Esophagus (tissue), 2 donors: Measurements from ENCODE around the gene STARD13. TPM values are rescaled to one million over a fixed set of nuclear protein-coding genes. Genes with fewer than 3 reads are reported as not detected.
"Not testable (repeated sequence)": the region's sequence is repeated elsewhere in the genome, so short reads cannot be mapped to it uniquely, and the experiment has no call there.

ENCODE experiments used
- H3K27ac ChIP-seq, 2 donors: one replicate each; pipeline ENCODE4 v1.5.1; 2013; ENCODE audit warnings: low read depth in 2 of 2, mild to moderate bottlenecking in 2 of 2, inconsistent platforms in 1 of 2, low read length in 1 of 2, moderate library complexity in 1 of 2
- H3K27me3 ChIP-seq, 2 donors: one replicate each; pipeline ENCODE4 v1.6.1; 2013; ENCODE audit warnings: low read length in 2 of 2, control low read depth in 1 of 2, mild to moderate bottlenecking in 1 of 2; ENCODE audit not compliant: insufficient read depth in 2 of 2, control insufficient read depth in 1 of 2
- H3K36me3 ChIP-seq, 2 donors: one replicate each; pipeline ENCODE4 v1.6.1; 2013; ENCODE audit warnings: low read length in 1 of 2; ENCODE audit not compliant: control insufficient read depth in 2 of 2, insufficient read depth in 2 of 2
- H3K4me1 ChIP-seq, 2 donors: one replicate each; pipeline ENCODE4 v1.6.1; 2013; ENCODE audit warnings: low read length in 1 of 2; ENCODE audit not compliant: control insufficient read depth in 2 of 2, insufficient read depth in 2 of 2
- H3K4me3 ChIP-seq, 2 donors: one replicate each; pipeline ENCODE4 v1.5.1; 2013; ENCODE audit warnings: low read length in 2 of 2, mild to moderate bottlenecking in 2 of 2, low read depth in 1 of 2, moderate library complexity in 1 of 2
- H3K9me3 ChIP-seq, 2 donors: one replicate each; pipeline ENCODE4 v1.6.1; 2013; ENCODE audit warnings: mild to moderate bottlenecking in 2 of 2, low read depth in 1 of 2, low read length in 1 of 2, moderate library complexity in 1 of 2; ENCODE audit not compliant: control insufficient read depth in 2 of 2, insufficient read depth in 1 of 2
- WGBS, 2 donors: extraction: QIAGEN DNeasy Blood & Tissue Kit; methylation state at CpG; one replicate each; pipeline ENCODE4 v1.1.7; 2013; 5-methylcytosine and 5-hydroxymethylcytosine counted together
- polyA plus RNA-seq, 2 donors: library from polyadenylated mRNA; stranded (reverse); fragments of 200-250 nt; gene quantifications; one replicate each; pipeline ENCODE4 v1.2.3, GENCODE V29; 2013
- donor health status: healthy with polysubstance abuse.
- donor health status: Bipolar disorder and iron deficiency.

The STARD13 gene
- polyA plus RNA-seq, 2 donors = 1.6 to 3.0 TPM

- Histone ChIP-seq H3K27me3 (no peaks in the 10 kb centered on the region), H3K36me3 (no peaks in the 10 kb centered on the region), H3K4me1 (no peaks in the 10 kb centered on the region), H3K9me3 (no peaks in the 10 kb centered on the region), H3K4me3 (no peak overlapping the region), H3K27ac (no peak overlapping the region)
Measured at GRCh38 chr13:33250609-33251008, 34.9 kb downstream of the STARD13 start.

GRCh38 chr13:33249894-33250293 is 35.7 kb downstream of the STARD13 start:
- Histone ChIP-seq H3K27ac (no peak overlapping the region), H3K36me3 (no peaks in the 10 kb centered on the region), H3K4me1 (no peaks in the 10 kb centered on the region), H3K4me3 (no peak overlapping the region), H3K9me3 (no peaks in the 10 kb centered on the region), H3K27me3 (no peaks in the 10 kb centered on the region)
- 84 to 93% methylated on average over 3 of the region's 3 CpGs for WGBS, 2 donors

GRCh38 chr13:33249066-33249465 is 36.5 kb downstream of the STARD13 start:
- H3K27ac ChIP-seq = no peak overlapping the region
- no peaks in the 10 kb centered on the region for H3K9me3 ChIP-seq
- no peaks in the 10 kb centered on the region for H3K36me3 ChIP-seq
- 88 to 91% methylated on average over 6 of the region's 6 CpGs for WGBS, 2 donors
- H3K4me1 ChIP-seq = no peaks in the 10 kb centered on the region
- H3K27me3 ChIP-seq = no peaks in the 10 kb centered on the region
- H3K4me3 ChIP-seq = no peak overlapping the region

- H3K36me3 ChIP-seq = no peaks in the 10 kb centered on the region
- no peak overlapping the region for H3K27ac ChIP-seq
- no peaks in the 10 kb centered on the region for H3K27me3 ChIP-seq
- H3K9me3 ChIP-seq = no peaks in the 10 kb centered on the region
- no peak overlapping the region for H3K4me3 ChIP-seq
- 82 to 83% methylated on average over 1 of the region's 1 CpG for WGBS, 2 donors
- H3K4me1 ChIP-seq = no peaks in the 10 kb centered on the region
Measured at GRCh38 chr13:33245505-33246158, 39.9 kb downstream of the STARD13 start.

- Histone ChIP-seq H3K27me3 (no peaks in the 10 kb centered on the region), H3K9me3 (no peaks in the 10 kb centered on the region)
- 75 to 78% methylated on average over 4 of the region's 4 CpGs for WGBS, 2 donors
Measured at GRCh38 chr13:33244907-33245287, 40.7 kb downstream of the STARD13 start.

GRCh38 chr13:33244210-33244906 is 41.2 kb downstream of the STARD13 start:
- Histone ChIP-seq H3K27ac (no peak overlapping the region), H3K4me3 (no peak overlapping the region), H3K9me3 (no peaks in the 10 kb centered on the region), H3K27me3 (no peaks in the 10 kb centered on the region), H3K4me1 (no peaks in the 10 kb centered on the region), H3K36me3 (no peaks in the 10 kb centered on the region)
- WGBS, 2 donors = 93 to 96% methylated on average over 3 of the region's 3 CpGs

More at GRCh38 chr13:33244907-33245287, 40.7 kb downstream of the STARD13 start:
- H3K4me3 ChIP-seq = no peak overlapping the region
- no peaks in the 10 kb centered on the region for H3K36me3 ChIP-seq
- no peaks in the 10 kb centered on the region for H3K4me1 ChIP-seq
- no peak overlapping the region for H3K27ac ChIP-seq

GRCh38 chr13:33242984-33243617 is 42.5 kb downstream of the STARD13 start:
- no peak overlapping the region for H3K27ac ChIP-seq
- no peaks in the 10 kb centered on the region for H3K4me1 ChIP-seq
- no peaks in the 10 kb centered on the region for H3K36me3 ChIP-seq
- no peaks in the 10 kb centered on the region for H3K9me3 ChIP-seq
- WGBS, 2 donors = 95 to 98% methylated on average over 2 of the region's 2 CpGs
- H3K4me3 ChIP-seq = no peak overlapping the region
- no peaks in the 10 kb centered on the region for H3K27me3 ChIP-seq

GRCh38 chr13:33242372-33242771 is 43.2 kb downstream of the STARD13 start:
- WGBS, 2 donors = 66 to 68% methylated on average over 4 of the region's 6 CpGs
- H3K27ac ChIP-seq, H3K9me3 ChIP-seq, H3K4me3 ChIP-seq, H3K27me3 ChIP-seq, H3K4me1 ChIP-seq, H3K36me3 ChIP-seq: not testable (repeated sequence)

- Histone ChIP-seq H3K36me3 (no peaks in the 10 kb centered on the region), H3K27ac (no peak overlapping the region), H3K9me3 (no peaks in the 10 kb centered on the region), H3K4me3 (no peak overlapping the region), H3K27me3 (no peaks in the 10 kb centered on the region), H3K4me1 (peaks cover 0 to 7% of the 10 kb centered on the region in 2 donors)
- WGBS, 2 donors = 49 to 60% methylated on average over 8 of the region's 8 CpGs
Measured at GRCh38 chr13:33236021-33236420, 49.5 kb downstream of the STARD13 start.
